H1 (cell line): ENCODE measurements around the gene ZFP1. TPM values are rescaled to one million over a fixed set of nuclear protein-coding genes. Genes with fewer than 3 reads are reported as not detected.

Source experiments
- CTCF ChIA-PET: fragments of 300-600 bp; sonication (Branson Sonifier 250); formaldehyde crosslinking; loops from one replicate; lab custom pipeline; 2021; ENCODE audit not compliant: partially characterized antibody; lab: Charles Lee
- POLR2A ChIA-PET: fragments of 300-600 bp; sonication (Branson Sonifier 250); formaldehyde crosslinking; loops from one replicate; lab custom pipeline; 2021; ENCODE audit warnings: inconsistent platforms; ENCODE audit not compliant: partially characterized antibody; lab: Charles Lee
- DNase-seq, 2 experiments: peaks; one replicate each; pipeline versions ENCODE4 v3.0.0 to v3.0.0-alpha.2; 2010 to 2022; ENCODE audit warnings: low spot score in 2 of 2, low read depth in 1 of 2, mixed read lengths in 1 of 2
- FAIRE-seq: peaks from 2 replicates; lab custom pipeline; 2011; peaks lifted over from hg19 to GRCh38; lab: Jason Lieb, UNC
- H2AFZ ChIP-seq: 2 replicates; pipeline ENCODE4 v1.8.1; 2012; ENCODE audit warnings: low read length, inconsistent platforms
- H2AK5ac ChIP-seq: 2 replicates; pipeline ENCODE4 v1.6.1; 2013; ENCODE audit warnings: low read depth, low read length
- H2BK120ac ChIP-seq: replicated peaks from 2 replicates; pipeline ENCODE3; 2013; ENCODE audit warnings: low read depth, low read length, inconsistent platforms
- H2BK12ac ChIP-seq: 2 replicates; pipeline ENCODE4 v1.6.1; 2013; ENCODE audit warnings: low read depth, low read length
- H2BK15ac ChIP-seq: 2 replicates; pipeline ENCODE4 v1.6.1; 2013; ENCODE audit warnings: low read length
- H2BK20ac ChIP-seq: 2 replicates; pipeline ENCODE4 v1.6.1; 2013; ENCODE audit warnings: low read length
- H2BK5ac ChIP-seq: 2 replicates; pipeline ENCODE4 v1.6.1; 2013; ENCODE audit warnings: low read depth, low read length
- H3K14ac ChIP-seq: 2 replicates; pipeline ENCODE4 v1.6.1; 2013; ENCODE audit warnings: inconsistent platforms; ENCODE audit not compliant: insufficient read length
- H3K18ac ChIP-seq: 2 replicates; pipeline ENCODE4 v1.6.1; 2013; ENCODE audit warnings: low read length; ENCODE audit errors: extremely low read depth
- H3K23ac ChIP-seq: 2 replicates; pipeline ENCODE4 v1.6.1; 2013; ENCODE audit warnings: inconsistent platforms; ENCODE audit not compliant: insufficient read length
- H3K23me2 ChIP-seq: 2 replicates; pipeline ENCODE4 v1.6.1; 2013; ENCODE audit warnings: low read depth, low read length
- H3K27ac ChIP-seq: 2 replicates; pipeline ENCODE4 v1.6.1; 2011; ENCODE audit warnings: low read depth, low read length, inconsistent platforms
- H3K27me3 ChIP-seq, 4 experiments: replicated peaks in 1 of 4; 1 replicate in 1 of 4; 2 replicates in 3 of 4; pipeline versions ENCODE4 v1.6.1 to v1.8.1; 2011 to 2013; ENCODE audit warnings: low read length in 3 of 4, mild to moderate bottlenecking in 3 of 4, inconsistent platforms in 2 of 4, mixed read lengths in 2 of 4, moderate library complexity in 1 of 4; ENCODE audit not compliant: control insufficient read depth in 3 of 4, insufficient read depth in 3 of 4; ENCODE audit errors: extremely low read depth in 1 of 4
- H3K36me3 ChIP-seq, 4 experiments: 2 replicates each; pipeline versions ENCODE4 v1.6.1 to v1.8.1; 2011 to 2013; ENCODE audit warnings: mild to moderate bottlenecking in 4 of 4, low read length in 3 of 4, moderate library complexity in 2 of 4, control low read depth in 1 of 4, inconsistent platforms in 1 of 4; ENCODE audit not compliant: insufficient read depth in 4 of 4, control insufficient read depth in 2 of 4
- H3K4ac ChIP-seq: replicated peaks from 2 replicates; pipeline ENCODE3; 2013; ENCODE audit warnings: low read length, low read depth, mixed read lengths, inconsistent platforms; ENCODE audit not compliant: insufficient read length
- H3K4me1 ChIP-seq, 4 experiments: replicated peaks in 1 of 4; 1 replicate in 1 of 4; 2 replicates in 3 of 4; pipeline versions ENCODE4 v1.6.1 to v1.8.1; 2011 to 2013; ENCODE audit warnings: low read length in 3 of 4, inconsistent platforms in 2 of 4, mixed read lengths in 1 of 4; ENCODE audit not compliant: insufficient read depth in 4 of 4, control insufficient read depth in 3 of 4
- H3K4me2 ChIP-seq, 2 experiments: 2 replicates each; pipeline versions ENCODE4 v1.6.1 to v1.8.1; 2011 to 2013; ENCODE audit warnings: low read depth in 2 of 2, low read length in 2 of 2, control low read depth in 1 of 2, inconsistent platforms in 1 of 2, mild to moderate bottlenecking in 1 of 2; ENCODE audit not compliant: insufficient read depth in 1 of 2
- H3K4me3 ChIP-seq, 4 experiments: fragments of 200-600, 300-600 bp in 1 of 4; sonication (generic), shearing (Covaris generic), sonication (Bioruptor Twin) in 1 of 4; 2 replicates each; pipeline versions ENCODE4 v1.5.1 to v1.8.1; 2011 to 2016; ENCODE audit warnings: low read length in 4 of 4, low read depth in 3 of 4, control low read depth in 2 of 4, inconsistent platforms in 2 of 4, mild to moderate bottlenecking in 2 of 4, mixed read lengths in 1 of 4, moderate library complexity in 1 of 4; ENCODE audit not compliant: insufficient read depth in 2 of 4; ENCODE audit errors: extremely low read depth in 1 of 4
- H3K56ac ChIP-seq: replicated peaks from 2 replicates; pipeline ENCODE3; 2013; ENCODE audit warnings: low read depth, mild to moderate bottlenecking, mixed read lengths, low read length, inconsistent platforms; ENCODE audit not compliant: insufficient read length
- H3K79me1 ChIP-seq: 2 replicates; pipeline ENCODE4 v1.6.1; 2013; ENCODE audit warnings: low read depth, low read length, control low read depth
- H3K79me2 ChIP-seq, 2 experiments: 2 replicates each; pipeline versions ENCODE4 v1.6.1 to v1.8.1; 2012 to 2013; ENCODE audit warnings: low read length in 2 of 2, mild to moderate bottlenecking in 2 of 2, inconsistent platforms in 1 of 2; ENCODE audit not compliant: insufficient read depth in 2 of 2, control insufficient read depth in 1 of 2
- H3K9ac ChIP-seq, 4 experiments: replicated peaks in 1 of 4; 1 replicate in 1 of 4; 2 replicates in 3 of 4; pipeline versions ENCODE4 v1.6.1 to v1.8.1; 2011 to 2013; ENCODE audit warnings: low read depth in 3 of 4, low read length in 3 of 4, control low read depth in 2 of 4, mild to moderate bottlenecking in 2 of 4, moderate library complexity in 2 of 4, inconsistent platforms in 1 of 4; ENCODE audit errors: extremely low read depth in 1 of 4
- H3K9me3 ChIP-seq, 2 experiments: 2 replicates each; pipeline versions ENCODE4 v1.6.1 to v1.8.1; 2012 to 2013; ENCODE audit warnings: mild to moderate bottlenecking in 2 of 2, moderate library complexity in 2 of 2, control low read depth in 1 of 2, inconsistent platforms in 1 of 2, low read depth in 1 of 2, low read length in 1 of 2, mixed read lengths in 1 of 2; ENCODE audit not compliant: insufficient read depth in 2 of 2
- H4K20me1 ChIP-seq, 2 experiments: replicated peaks in 1 of 2; 2 replicates each; pipeline versions ENCODE3 to v1.8.1; 2011 to 2013; ENCODE audit warnings: inconsistent platforms in 2 of 2, low read length in 2 of 2, mild to moderate bottlenecking in 1 of 2; ENCODE audit not compliant: insufficient read depth in 2 of 2, control insufficient read depth in 1 of 2
- H4K5ac ChIP-seq: 2 replicates; pipeline ENCODE4 v1.6.1; 2013; ENCODE audit warnings: low read length, low read depth, mixed read lengths, inconsistent platforms; ENCODE audit not compliant: insufficient read length
- H4K8ac ChIP-seq: 2 replicates; pipeline ENCODE4 v1.8.0; 2013; ENCODE audit warnings: mild to moderate bottlenecking, moderate library complexity, low read length, inconsistent platforms; ENCODE audit not compliant: insufficient read depth; ENCODE audit errors: extremely low read depth
- H4K91ac ChIP-seq: replicated peaks from 2 replicates; pipeline ENCODE3; 2013; ENCODE audit warnings: low read length, mixed read lengths, inconsistent platforms; ENCODE audit not compliant: insufficient read length
- CREB1 ChIP-seq: IDR thresholded peaks from 2 replicates; pipeline ENCODE4 v1.6.1; 2012; ENCODE audit warnings: inconsistent platforms
- RAD21 ChIP-seq, 2 experiments: IDR thresholded peaks in 1 of 2; conservative IDR thresholded peaks in 1 of 2; 2 replicates each; pipeline ENCODE4 v1.6.1; 2011; ENCODE audit warnings: low read depth in 2 of 2, low read length in 2 of 2, improper control_type of control experiment in 1 of 2, inconsistent platforms in 1 of 2, mild to moderate bottlenecking in 1 of 2, moderate library complexity in 1 of 2
- RFX5 ChIP-seq: IDR thresholded peaks from 2 replicates; pipeline ENCODE4 v1.6.1; 2011; ENCODE audit warnings: low read depth, low read length, improper control_type of control experiment, borderline replicate concordance
- SP1 ChIP-seq: IDR thresholded peaks from 2 replicates; pipeline ENCODE4 v1.6.1; 2011; ENCODE audit warnings: low read depth, low read length
- WGBS, 2 experiments: shearing (Covaris generic) in 1 of 2; methylation state at CpG; one replicate each; pipeline versions ENCODE4 v1.1.6 to v1.1.7; 2013 to 2015; ENCODE audit warnings: low lambda C conversion rate in 2 of 2, mixed read lengths in 2 of 2, inconsistent platforms in 1 of 2, low coverage in 1 of 2, missing lambda C conversion rate in 1 of 2; ENCODE audit not compliant: insufficient replicate concordance in 2 of 2, insufficient coverage in 1 of 2, insufficient read length in 1 of 2; ENCODE audit errors: extremely low coverage in 1 of 2, missing lambda C conversion rate in 1 of 2; 5-methylcytosine and 5-hydroxymethylcytosine counted together
- polyA plus RNA-seq, 7 experiments: library from polyadenylated mRNA; depleted of rRNA in 3 of 7; stranded (reverse) in 5 of 7; unstranded in 2 of 7; fragments of >200 nt in 5 of 7; fragments of 200-250 nt in 2 of 7; gene quantifications; 1 replicate in 5 of 7; 2 replicates in 1 of 7; 4 replicates in 1 of 7; pipeline versions ENCODE4 v1.2.1 to v1.2.3, GENCODE V29; 2011 to 2013; ENCODE audit warnings: missing spikeins in 2 of 7, mixed read lengths in 2 of 7
- total RNA-seq: library from RNA; stranded (reverse); fragmentation: NEBNext Ultra II Directional; extraction: Animal tissue kit (Norgen Biotek cat#: 25700); gene quantifications from 2 replicates; pipeline ENCODE4 v1.2.1, GENCODE V29; 2021

The ZFP1 gene
- total and polyA plus RNA-seq, 2 of the 8 experiments (the other 6 are each of a cell fraction or from before 2014, with no cell fraction given) = 4.0 to 11.2 TPM

GRCh38 chr16:75197522-75198134 is 49.3 kb downstream of the ZFP1 start:
- TF ChIP-seq RAD21 (IDR thresholded peaks at IDR 0.05 in 1 of 2, conservative IDR thresholded peaks at IDR 0.05 in 1 of 2; ENCODE audit: low read depth in 2 of 2, low read length in 2 of 2) (0 out of 4 replicates have a peak, but pooled peaks of 1 of the 2 experiments have one; percentile 17), SP1 (peak; percentile 82), RFX5 (no peak), CREB1 (no peak)
- H3K4me1 ChIP-seq = peaks cover 0 to 2% (median 0%) of the 10 kb centered on the region in 4 experiments; a peak in 3 of 7 replicates
- H3K79me2 ChIP-seq = no peaks in the 10 kb centered on the region
- FAIRE-seq (no peak), DNase-seq (no peak)
- H3K14ac ChIP-seq = no peak overlapping the region
- no peak overlapping the region for H2BK5ac ChIP-seq
- H3K4ac ChIP-seq = no peak overlapping the region
- no peak overlapping the region for H3K23ac ChIP-seq
- no peak overlapping the region for H3K18ac ChIP-seq
- H3K56ac ChIP-seq = no peak overlapping the region
- no peak overlapping the region for H3K4me2 ChIP-seq
- no peak overlapping the region for H2BK120ac ChIP-seq
- no peak overlapping the region for H4K8ac ChIP-seq
- no peaks in the 10 kb centered on the region for H3K36me3 ChIP-seq
- no peak overlapping the region for H4K5ac ChIP-seq
- no peak overlapping the region for H3K9ac ChIP-seq
- ChIA-PET CTCF (interaction anchor here (1.0 to 10.4 kb wide), 16 partner anchors 11 to 424 kb away, joined by 3 to 157 read pairs (median 6); partner anchors contain the start of gene CTRB1), POLR2A (interaction anchor here (1.1 kb wide), 1 partner anchor 38 kb away, joined by 3 read pairs; no protein-coding TSS in a partner anchor)
- H3K4me3 ChIP-seq = no peak overlapping the region
- no peak overlapping the region for H2BK12ac ChIP-seq
- H4K20me1 ChIP-seq = no peaks in the 10 kb centered on the region
- no peak overlapping the region for H2AK5ac ChIP-seq
- H2BK15ac ChIP-seq = no peak overlapping the region
- WGBS, 2 experiments = 91% methylated on average over 14 of the region's 14 CpGs; no CpG with 5 or more reads in 1 of the 2 experiments
- no peak overlapping the region for H4K91ac ChIP-seq
- no peaks in the 10 kb centered on the region for H3K23me2 ChIP-seq
- H3K27ac ChIP-seq = no peak overlapping the region
- no peak overlapping the region for H2BK20ac ChIP-seq
- H3K9me3 ChIP-seq = no peaks in the 10 kb centered on the region
- no peaks in the 10 kb centered on the region for H3K27me3 ChIP-seq
- H2AFZ ChIP-seq = peak overlapping the region; percentile 59
- no peaks in the 10 kb centered on the region for H3K79me1 ChIP-seq
